AG09309 (cell line): ENCODE data around the gene NDUFAF8.

Source experiments
- DNase-seq: peaks from one replicate; pipeline ENCODE4 v3.0.0-alpha.2; 2010; ENCODE audit warnings: low read depth
- H3K4me3 ChIP-seq: 2 replicates; pipeline ENCODE4 v1.5.1; 2011; ENCODE audit warnings: mild to moderate bottlenecking, low read depth, low read length, moderate library complexity; ENCODE audit not compliant: control insufficient read depth
- TF ChIP-seq, protein P1 (sequence below): IDR thresholded peaks from 2 replicates; pipeline ENCODE4 v1.5.1; 2011; ENCODE audit warnings: mild to moderate bottlenecking, low read depth, low read length, inconsistent platforms; ENCODE audit not compliant: insufficient read depth, control insufficient read depth; ENCODE audit errors: missing control alignments

The NDUFAF8 gene

DNA sequence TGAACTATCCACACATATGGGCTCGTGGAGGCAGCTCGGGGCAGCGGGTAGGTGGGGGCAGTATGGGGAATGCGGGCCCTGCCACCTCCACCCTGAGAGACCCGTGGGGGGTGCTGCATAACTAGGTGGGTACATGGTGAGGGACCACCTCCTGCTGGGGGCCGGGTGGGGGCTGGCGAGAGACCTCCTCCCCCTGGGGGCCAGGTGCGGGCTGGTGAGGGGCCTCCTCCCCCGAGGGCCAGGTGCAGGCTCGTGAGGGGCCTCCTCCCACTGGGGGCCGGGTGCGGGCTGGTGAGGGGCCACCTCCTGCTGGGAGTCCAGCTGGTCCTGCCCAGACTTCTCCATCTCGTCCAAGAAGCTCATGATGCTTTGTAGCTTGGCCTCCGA is 41.7 kb upstream of the NDUFAF8 start:
- TF ChIP-seq, protein P1, sequence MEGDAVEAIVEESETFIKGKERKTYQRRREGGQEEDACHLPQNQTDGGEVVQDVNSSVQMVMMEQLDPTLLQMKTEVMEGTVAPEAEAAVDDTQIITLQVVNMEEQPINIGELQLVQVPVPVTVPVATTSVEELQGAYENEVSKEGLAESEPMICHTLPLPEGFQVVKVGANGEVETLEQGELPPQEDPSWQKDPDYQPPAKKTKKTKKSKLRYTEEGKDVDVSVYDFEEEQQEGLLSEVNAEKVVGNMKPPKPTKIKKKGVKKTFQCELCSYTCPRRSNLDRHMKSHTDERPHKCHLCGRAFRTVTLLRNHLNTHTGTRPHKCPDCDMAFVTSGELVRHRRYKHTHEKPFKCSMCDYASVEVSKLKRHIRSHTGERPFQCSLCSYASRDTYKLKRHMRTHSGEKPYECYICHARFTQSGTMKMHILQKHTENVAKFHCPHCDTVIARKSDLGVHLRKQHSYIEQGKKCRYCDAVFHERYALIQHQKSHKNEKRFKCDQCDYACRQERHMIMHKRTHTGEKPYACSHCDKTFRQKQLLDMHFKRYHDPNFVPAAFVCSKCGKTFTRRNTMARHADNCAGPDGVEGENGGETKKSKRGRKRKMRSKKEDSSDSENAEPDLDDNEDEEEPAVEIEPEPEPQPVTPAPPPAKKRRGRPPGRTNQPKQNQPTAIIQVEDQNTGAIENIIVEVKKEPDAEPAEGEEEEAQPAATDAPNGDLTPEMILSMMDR: no peak
- DNase-seq: no peak
- no peak overlapping the region for H3K4me3 ChIP-seq

DNA sequence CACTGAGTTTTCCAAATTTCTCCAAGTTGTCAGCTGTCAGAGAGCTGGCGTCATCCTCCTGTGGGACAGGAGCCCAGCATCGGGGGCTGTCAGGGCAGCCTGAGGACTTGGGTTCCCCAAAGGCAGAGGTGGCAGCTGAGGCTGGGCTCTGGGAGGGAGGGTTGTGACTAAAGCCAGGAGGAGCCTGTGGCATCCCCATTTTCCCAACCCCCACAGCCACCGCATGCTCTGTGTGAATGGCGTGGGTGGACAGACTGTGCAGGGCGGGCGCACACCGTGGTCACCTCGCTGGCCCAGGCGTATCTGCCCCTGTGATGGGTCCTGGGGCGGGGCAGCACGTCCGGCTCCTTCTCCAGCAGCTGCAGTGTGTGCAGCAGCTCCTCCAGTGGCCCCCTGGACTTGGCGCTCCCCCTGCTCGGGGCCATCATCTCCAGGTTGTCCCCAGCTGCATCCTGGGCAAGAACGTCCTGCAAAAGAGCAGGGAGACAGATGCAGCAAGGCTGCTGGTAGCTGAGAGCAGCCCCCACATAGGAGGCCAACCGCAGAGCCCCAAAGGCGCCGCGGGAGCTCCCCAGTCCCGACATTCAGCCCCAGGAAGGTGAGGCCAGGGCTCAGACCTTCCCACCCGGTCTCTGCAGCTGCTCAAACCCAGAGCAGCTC is 41.2 kb upstream of the NDUFAF8 start:
- no peak for DNase-seq
- TF ChIP-seq, protein P1: no peak
- no peak overlapping the region for H3K4me3 ChIP-seq

DNA sequence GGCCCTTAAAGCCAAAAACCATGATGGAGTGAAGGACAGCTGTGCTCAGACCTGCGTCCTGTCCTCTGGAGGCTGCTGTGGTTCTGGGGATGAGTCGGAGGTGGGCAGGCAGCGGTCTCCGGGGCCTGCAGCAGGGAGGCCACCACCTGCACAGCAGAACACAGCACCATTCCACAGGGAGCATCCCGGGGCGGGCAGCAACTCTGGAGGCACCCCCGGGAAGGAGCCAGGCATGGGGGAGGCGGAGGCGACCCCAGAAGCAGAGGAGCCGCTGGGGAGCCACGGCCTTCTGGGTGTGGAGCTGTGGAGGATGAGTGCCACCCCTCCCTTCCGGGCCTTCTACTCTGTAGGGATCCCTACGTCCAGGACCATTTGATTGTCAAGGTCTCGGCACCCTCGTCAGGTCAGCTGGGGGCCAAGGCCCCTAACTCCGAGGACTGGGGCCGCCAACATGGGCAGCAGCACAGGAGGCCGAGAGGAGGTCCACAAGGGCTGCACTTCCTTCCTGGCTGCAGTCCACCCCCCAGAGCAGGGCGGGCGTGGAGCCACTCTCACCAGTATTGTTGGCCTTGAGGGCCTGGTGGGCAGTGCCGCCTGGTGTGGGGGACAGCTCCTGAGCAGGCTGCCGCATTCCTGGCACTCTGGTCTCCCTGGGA is 40.2 kb upstream of the NDUFAF8 start:
- no peak overlapping the region for H3K4me3 ChIP-seq
- DNase-seq: no peak
- TF ChIP-seq, protein P1: no peak

DNA sequence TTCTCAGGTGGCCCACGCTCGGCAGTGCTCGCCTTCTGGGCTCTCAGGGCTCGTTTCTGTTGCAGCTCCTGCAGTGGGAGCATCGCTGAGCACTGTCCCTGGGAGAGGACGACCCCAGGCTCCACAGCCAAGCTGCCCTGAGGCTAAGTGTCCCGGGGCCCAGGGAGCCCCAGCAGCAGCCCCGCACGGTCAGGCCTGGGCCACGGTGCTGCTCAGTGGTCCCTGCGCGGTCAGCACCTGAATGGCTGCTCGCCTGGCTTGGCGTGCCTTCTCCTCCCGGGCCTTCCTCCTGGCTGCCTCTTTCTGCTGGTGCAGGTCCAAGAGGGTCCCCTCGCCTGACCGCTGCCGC is 39.7 kb upstream of the NDUFAF8 start:
- DNase-seq: no peak
- H3K4me3 ChIP-seq: no peak overlapping the region
- TF ChIP-seq, protein P1: no peak

DNA sequence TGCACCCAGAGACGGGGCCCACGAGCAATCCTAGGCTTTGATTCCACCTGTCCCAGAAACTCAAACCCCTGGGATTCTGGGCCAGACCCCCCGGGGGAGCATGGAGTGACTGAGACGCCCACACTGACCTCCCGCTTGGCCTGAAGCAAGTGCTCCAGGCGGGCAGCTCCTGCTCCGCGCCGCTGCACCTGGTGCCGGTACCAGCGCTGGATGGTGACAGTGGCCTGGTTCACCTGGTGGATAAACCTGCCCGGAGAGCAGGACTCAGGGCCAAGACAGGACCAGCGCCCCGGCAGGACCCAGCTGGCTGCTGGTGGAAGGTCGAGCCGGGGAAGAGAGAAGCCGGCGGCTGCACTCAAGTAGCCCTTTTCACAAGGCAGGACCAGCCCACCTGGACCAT is 38.9 kb upstream of the NDUFAF8 start:
- H3K4me3 ChIP-seq: no peak overlapping the region
- DNase-seq: no peak
- TF ChIP-seq, protein P1: no peak

DNA sequence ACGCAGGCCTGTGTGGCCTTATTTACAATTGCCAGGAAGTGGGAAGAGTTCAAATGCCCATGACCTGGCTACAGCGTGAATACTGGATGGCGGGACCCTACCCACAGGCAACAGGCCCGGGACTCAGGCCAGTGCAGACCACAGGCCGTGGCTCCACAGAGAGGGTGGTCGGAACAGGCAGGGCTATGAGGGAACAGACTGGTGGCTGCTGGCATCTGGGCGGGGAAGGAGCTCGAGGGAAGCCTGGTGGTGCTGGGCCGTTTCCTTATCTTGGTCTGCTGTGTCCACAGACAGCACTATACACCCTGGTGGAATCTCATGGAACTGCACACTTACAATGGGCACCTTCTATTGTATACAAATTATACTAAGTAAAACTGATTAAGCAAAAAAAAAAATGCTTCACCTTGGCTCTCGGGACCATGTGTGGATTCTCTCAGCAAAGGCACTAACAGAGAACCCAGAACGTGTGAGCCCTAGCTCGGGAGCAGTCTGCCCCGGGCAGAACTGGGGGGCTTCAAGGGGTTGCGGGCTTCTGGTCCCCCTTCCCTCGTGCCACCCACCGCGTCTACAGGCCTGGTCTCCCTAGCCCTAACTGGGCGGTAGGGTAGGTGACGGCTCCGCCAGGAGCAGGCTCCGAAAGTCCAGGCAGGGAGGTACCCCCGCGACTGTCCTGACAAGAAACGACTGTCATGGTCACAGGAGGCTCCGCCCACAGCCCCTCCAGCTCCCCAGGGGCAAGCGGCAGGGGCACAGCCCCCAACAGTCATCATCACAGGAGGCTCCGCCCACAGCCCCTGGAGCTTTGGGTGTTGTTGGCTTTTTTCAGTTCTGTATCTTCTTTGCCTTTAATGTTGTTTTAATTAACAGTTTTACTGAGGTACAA is 38.2 kb upstream of the NDUFAF8 start:
- DNase-seq: peak; percentile 49
- TF ChIP-seq, protein P1: peak; percentile 69
- H3K4me3 ChIP-seq: no peak overlapping the region
